CMK (cell line): ENCODE results near the gene MRPL50.
"Not testable (repeated sequence)": the region's sequence is repeated elsewhere in the genome, so short reads cannot be mapped to it uniquely, and the experiment has no call there.

Source experiments
- DNase-seq: peaks from one replicate; pipeline ENCODE4 v3.0.0-alpha.2; 2010; ENCODE audit warnings: low read depth

MRPL50 gene

GRCh38 chr9:101417977-101418376, 19.6 kb upstream of the MRPL50 start:
- no peak for DNase-seq

- no peak for DNase-seq
Observed at GRCh38 chr9:101417389-101417788, 19.0 kb upstream of the MRPL50 start.

GRCh38 chr9:101415578-101415977, 17.2 kb upstream of the MRPL50 start:
- no peak for DNase-seq

- DNase-seq: no peak
Observed at GRCh38 chr9:101414839-101415238, 16.4 kb upstream of the MRPL50 start.

GRCh38 chr9:101409079-101409477, 10.7 kb upstream of the MRPL50 start:
- DNase-seq: no peak

GRCh38 chr9:101408374-101409078, 10.1 kb upstream of the MRPL50 start:
- no peak for DNase-seq

- no peak for DNase-seq
Observed at GRCh38 chr9:101403516-101404285, 5.3 kb upstream of the MRPL50 start.

GRCh38 chr9:101400120-101400519, 1.7 kb upstream of the MRPL50 start:
- DNase-seq: no peak

GRCh38 chr9:101399643-101399970, 1.2 kb upstream of the MRPL50 start:
- no peak for DNase-seq

GRCh38 chr9:101398930-101399642, 668 bp upstream of the MRPL50 start:
- no peak for DNase-seq

- no peak for DNase-seq
Observed at GRCh38 chr9:101397746-101398067, 711 bp downstream of the MRPL50 start.

- no peak for DNase-seq
Observed at GRCh38 chr9:101394687-101395086, 3.7 kb downstream of the MRPL50 start.

- no peak for DNase-seq
Observed at GRCh38 chr9:101393135-101393534, 5.3 kb downstream of the MRPL50 start.

GRCh38 chr9:101388507-101388993, 9.9 kb downstream of the MRPL50 start:
- no peak for DNase-seq

GRCh38 chr9:101387871-101388506, 10.4 kb downstream of the MRPL50 start:
- no peak for DNase-seq

GRCh38 chr9:101384873-101385536, 13.4 kb downstream of the MRPL50 start, which contains the start of gene BAAT:
BAAT (minus strand) TSS chr9:101385006; CDS start chr9:101371404, 13,602 bp downstream.
- not testable (repeated sequence) for DNase-seq

- DNase-seq: no peak
Observed at GRCh38 chr9:101383361-101383760, 15.1 kb downstream of the MRPL50 start.

GRCh38 chr9:101381833-101382342, 16.5 kb downstream of the MRPL50 start:
- no peak for DNase-seq

GRCh38 chr9:101381118-101381517, 17.3 kb downstream of the MRPL50 start:
- DNase-seq: no peak

GRCh38 chr9:101380295-101380694, 18.1 kb downstream of the MRPL50 start:
- DNase-seq: no peak

- no peak for DNase-seq
Observed at GRCh38 chr9:101376111-101376848, 22.1 kb downstream of the MRPL50 start.
